ENCODE results near the gene BLOC1S1.

The BLOC1S1 gene

DNA sequence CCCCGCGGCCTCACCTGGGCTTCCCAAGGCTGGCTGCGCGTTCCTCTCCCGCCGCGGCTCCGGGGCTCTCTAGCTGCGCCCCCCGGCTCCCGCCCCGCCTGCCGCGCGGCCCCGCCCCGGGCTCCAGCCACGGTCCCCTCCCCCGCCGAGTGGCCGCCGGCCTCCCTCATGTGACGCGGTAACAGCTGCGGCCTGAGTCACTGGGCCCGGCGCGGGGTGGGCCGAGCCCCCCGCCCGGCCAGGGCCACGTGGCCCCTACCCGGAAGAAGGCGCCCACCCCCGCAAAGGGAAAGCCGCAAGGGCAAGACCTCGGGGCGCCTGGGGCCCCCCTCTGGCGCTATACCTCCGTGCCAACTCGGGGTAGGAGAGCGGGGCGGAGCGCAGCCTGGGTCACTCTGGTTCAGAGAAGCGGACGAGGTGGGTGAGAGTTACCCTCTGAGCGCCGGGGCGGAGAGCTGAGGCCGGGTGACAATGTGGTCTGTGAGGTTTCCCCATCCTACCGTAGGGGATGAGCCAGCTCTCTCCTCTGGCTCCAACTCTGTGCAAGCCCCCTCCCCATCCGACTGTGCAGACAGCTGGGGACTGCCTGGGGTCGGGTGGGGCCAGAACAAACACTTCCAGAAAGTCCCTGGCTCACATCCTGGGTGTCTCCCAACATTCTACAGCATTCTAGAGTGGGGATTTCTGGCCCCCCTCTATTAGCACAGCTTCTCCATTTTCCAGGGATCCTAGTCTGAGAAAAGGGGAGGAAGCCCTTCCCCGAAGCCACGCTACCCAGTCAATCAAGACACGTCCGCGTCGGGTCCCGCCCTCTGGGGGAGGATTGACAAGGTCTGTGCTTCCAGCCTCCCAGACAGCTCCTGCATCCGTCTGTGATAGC, 13.3 kb downstream of the BLOC1S1 start, which contains the start of gene CD63:
TSS of gene CD63 (minus strand) at position 71 of the 880 bp plus-strand sequence. CDS start 668 bp downstream, outside the sequence.
- DNase-seq, result peak; percentile 78 to 79

DNA sequence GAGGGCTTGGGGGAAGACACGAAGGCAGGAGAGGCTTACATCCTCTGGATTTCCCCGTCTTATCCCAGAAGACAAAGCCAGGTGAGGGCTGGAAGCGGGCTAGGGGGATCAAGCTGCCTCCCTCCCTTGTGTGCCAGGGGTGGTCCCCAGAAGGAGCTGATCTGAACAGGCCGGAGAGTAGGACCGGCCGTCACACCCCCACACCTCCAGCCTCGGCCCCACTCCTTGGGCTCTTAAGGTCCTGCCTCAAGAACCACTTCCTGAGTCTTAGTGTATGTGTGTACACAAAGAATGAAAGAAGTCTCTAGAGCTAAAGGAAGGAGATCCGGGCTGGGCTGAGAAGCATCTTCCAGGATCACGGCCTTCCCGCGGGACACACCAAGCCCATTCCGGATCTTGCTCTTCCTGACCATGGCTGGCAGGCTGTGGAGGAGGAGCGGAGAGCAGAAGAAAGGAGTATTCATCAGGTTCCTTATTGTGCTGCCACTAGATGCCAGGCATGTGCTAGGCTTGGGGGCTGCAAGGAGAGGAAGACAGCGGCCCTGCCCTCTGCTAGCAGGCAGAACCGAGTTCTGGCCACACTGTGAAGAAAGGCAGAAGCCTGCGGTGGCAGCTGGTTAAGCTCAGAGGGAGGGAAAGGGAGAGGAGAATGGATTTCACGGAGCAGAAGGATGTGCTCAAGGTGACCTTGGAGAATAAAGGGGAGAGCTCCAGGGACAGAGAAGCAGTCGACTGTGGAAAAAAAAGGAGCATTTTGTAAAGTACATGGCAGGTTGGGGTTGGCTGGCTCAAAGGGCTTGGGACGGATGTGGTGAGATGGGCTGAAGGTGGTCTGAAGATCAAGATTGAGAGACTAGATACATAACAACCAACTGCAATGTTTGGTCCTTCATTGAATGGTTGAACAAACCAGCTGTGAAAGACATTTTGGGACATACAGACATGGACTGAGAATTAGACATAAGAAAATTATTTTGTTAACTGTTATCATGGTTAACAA, 14.3 kb downstream of the BLOC1S1 start:
- DNase-seq, result no peak

DNA sequence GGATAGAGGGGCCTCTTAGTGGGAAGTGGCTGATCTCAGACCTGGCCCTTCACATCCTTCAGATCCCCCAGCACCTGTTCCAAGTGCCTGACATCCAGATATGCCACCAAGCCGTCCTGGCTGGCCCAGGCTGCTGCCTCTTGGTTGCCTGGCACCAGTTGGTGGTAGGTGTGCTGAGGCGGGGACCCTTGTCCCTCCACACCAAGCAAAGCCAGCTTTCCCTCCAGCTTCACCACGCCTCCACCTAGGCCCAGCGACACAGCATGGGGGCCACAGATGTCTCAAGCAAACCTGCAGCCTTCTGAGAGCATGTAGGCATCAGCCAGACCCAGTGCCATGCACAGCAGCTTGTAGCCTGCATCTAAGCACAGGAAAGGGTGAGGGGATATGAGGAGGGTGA, 16.4 kb downstream of the BLOC1S1 start:
- no peak for DNase-seq

DNA sequence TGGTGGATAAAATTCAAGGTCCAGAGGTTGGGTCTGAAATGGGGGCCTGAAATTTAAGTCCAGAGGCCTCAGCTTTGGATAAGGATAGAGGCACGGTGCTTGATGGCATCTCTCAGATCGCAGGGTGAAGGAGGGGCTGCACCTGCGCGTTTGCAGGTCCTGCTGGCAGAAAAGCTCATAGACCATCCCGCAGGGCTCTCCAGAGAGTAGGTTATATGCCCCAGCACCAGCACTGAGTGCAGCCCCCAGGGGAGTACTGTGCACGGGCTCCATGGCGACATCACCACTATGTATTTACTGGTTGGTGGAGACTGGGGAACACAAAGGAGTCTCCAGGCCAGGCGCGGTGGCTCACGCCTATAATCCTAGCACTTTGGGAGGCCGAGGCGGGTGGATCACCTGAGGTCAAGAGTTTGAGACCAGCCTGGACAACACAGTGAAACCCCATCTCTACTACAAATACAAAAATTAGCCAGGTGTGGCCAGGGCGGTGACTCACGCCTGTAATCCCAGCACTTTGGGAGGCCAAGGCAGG, 17.2 kb downstream of the BLOC1S1 start:
- no peak for DNase-seq

GRCh38 chr12:55733858-55734257, 18.0 kb downstream of the BLOC1S1 start:
- no peak for DNase-seq

GRCh38 chr12:55734595-55734994, 18.7 kb downstream of the BLOC1S1 start:
- no peak for DNase-seq

DNA sequence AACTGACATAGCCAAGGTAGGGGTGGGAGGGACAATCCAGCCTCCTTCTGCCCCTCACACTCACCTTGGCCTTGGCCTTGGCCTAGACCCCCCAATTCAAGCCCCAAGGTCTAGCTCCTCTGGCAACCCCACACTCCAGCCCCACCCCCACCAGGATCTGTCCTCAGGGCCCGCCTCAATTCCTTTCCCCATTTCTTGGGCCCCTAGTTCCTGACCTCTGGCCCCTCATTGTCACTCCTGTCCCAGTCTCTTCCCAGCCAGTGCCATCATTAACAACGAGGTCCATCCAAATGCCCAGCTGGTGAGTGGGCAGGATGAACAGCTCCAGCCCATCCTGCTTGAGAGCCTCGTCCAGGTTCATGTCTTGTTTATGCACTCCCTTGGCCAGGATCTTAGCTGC, 20.2 kb downstream of the BLOC1S1 start:
- DNase-seq, result no peak

DNA sequence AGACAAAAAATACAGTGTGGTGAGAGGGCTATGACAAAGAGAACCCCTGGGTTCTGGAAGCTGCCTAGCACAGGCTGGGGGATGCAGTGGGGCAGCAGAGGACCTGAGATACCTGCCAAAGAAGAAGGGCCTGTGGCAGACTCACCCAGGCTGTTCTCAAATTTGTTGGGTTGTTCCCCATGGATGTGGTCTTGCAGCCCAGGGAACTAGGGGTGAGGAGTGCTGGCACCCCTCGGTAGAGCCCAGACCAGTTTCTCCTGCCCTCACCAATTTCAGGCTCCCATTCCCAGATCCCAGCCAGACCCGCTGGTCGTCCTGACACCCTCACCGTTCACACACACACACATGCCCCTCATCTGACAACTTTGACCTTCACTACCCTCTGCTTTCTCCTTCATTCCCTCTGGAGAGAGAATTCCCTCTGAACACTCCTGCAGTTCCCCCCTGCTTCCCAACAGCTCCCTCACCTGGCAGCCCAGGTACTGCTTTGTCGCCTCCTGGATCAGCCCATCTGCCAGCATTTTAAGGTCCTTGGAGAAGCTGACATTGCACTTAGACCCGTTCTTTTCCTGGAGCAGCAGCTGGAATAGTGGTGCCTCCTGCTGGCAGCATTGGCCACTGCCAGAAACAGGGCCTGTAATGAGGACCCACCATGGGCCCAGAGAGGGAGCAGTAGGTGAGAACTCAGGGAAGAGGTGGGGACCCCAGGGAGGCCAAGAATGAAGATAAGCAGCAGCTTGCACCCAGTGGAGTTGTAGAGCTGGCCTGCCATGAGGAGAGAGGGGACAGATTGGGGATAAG, 21.1 kb downstream of the BLOC1S1 start:
- peak; percentile 70 to 72 for DNase-seq

DNA sequence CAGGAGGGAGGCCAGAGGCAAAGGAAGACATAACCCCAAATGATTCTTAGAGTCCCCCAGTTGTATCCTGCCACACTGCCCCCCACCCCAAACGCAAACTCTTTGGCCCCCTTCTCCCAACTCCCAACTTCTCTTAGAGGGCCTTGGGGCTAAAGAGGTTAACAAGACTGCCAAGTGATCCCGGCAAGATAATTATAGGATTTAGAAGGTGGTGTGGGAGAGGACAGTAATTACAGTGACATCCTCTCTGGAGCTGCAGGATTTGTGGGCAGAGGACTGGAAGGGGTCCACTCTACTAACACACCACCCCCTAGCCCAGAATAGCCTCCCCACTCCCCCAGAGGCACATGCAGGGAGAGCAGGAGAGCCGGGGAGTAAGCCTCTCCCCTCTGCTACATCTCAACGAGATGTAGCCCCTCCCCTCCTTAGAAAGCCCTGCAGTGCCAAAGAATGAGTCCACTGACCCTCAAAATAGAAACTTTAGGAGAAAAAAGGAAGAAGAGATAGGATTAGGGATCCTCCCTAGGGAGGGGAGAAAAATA, 21.8 kb downstream of the BLOC1S1 start:
- no peak for DNase-seq

GRCh38 chr12:55738123-55739024, 22.5 kb downstream of the BLOC1S1 start:
- DNase-seq, result peak; percentile 71 to 84

GRCh38 chr12:55739025-55739378, 23.2 kb downstream of the BLOC1S1 start:
- no peak for DNase-seq

DNA sequence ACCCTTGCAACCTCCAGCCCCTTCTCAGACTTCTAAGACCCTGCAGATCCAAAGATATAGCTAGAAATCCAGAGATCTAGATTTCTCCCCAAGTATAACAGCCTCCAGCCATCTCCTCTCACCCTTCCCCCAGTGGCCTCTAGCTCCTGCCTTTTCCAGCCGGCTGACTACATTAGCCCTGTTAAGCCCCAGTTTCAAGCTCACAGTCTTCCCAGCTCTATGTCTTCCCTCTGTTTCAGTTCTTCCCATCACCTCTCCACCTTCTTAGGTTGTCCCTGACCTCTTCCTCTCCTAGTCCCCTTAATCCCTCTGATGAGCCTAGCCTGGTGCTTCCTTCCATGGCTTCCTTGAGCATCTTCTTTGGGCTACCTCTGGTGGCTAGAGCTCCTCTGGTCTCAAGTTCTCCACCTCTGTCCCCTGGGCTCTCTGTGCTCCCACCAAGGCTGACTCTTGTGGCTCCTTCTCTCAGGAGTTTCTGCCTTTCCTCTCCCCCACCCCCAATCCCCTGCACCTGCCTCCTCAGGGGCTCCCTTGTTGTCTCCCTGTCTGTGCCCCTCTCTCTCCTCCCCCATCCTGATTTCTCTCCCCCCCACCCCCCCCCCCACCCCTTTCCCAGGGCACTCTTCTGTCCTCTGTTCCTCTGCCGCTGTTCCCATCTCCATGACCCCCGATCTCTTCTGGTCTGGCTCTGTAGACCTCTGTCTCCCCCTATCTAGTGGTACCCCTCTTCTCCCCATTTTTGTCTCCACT, 26.3 kb downstream of the BLOC1S1 start:
- DNase-seq, result no peak

DNA sequence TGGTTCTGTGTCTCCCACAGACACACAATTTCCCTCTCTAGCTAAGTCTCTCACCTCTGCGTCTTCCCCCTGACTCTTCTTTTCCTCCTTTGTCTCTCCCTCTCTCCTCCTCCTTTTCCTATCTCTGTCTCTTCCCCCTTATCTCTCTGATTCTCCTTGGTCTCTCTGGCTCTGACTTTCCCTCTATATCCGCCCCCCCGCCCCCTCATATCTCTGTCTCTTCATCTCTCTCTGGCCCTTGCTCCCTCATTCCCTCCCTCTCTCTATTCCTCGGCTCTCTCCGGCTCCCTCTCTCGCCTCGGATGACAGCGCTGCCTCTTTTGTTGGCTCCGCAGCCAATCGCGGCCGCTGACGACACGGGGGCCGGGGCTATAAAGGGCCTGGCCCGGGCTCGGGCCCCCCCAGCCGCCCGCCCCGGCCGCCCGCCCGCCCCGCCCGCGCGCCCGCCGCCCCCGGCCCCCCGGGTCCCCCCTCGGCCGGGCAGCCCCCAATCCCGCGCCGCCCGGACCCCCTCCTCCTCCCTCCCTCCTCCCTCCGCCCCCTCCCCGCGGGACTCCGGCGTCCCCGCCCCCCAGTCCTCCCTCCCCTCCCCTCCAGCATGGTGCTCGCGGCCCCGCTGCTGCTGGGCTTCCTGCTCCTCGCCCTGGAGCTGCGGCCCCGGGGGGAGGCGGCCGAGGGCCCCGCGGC, 27.0 kb downstream of the BLOC1S1 start, which contains the start of gene GDF11:
TSS of gene GDF11 (plus strand) at position 404 of the 687 bp plus-strand sequence. CDS start at position 599, 195 bp downstream.
- peak; percentile 72 to 79 for DNase-seq

- peak in 1 of 2 experiments; percentile 47 for DNase-seq
These were observed 27.8 kb downstream of the BLOC1S1 start for GRCh38 chr12:55743406-55744339.

GRCh38 chr12:55744340-55745030, 28.6 kb downstream of the BLOC1S1 start:
- peak in 1 of 2 experiments; percentile 24 for DNase-seq

GRCh38 chr12:55745361-55746173, 29.7 kb downstream of the BLOC1S1 start:
- peak; percentile 37 to 70 for DNase-seq

All from NCI-H187 (cell line).